ENCODE data around the gene HERC5. TPM values are rescaled to one million over a fixed set of nuclear protein-coding genes. Genes with fewer than 3 reads are reported as not detected.
A peak's percentile ranks its signal among the peaks of the same experiment; 100 is the strongest.

The HERC5 gene
- total RNA-seq, 1 donor = 1.4 TPM

DNA sequence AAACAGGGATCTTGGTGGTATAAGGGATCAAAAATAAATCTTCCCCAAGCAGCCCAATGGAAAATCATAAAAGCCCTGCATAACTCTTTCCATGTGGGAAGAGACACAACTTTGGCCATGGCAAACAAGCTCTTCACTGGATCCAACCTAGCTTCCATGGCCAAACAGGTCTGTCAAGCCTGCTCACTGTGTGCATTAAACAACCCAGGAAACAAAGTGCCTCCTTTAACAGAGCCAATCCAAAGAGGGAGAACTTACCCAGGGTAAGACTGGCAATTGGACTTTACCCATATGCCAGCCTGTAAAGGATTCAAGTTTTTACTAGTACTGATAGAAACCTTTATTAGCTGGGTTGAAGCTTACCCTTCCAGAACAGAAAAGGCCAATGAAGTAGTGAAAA is 7.6 kb upstream of the HERC5 start:
- no peak for DNase-seq (ENCODE audit: insufficient read length, low spot score, missing footprints)
- H3K36me3 ChIP-seq (ENCODE audit: insufficient read depth, low read length) = no peaks in the 10 kb centered on the region
- no peaks in the 10 kb centered on the region for H3K4me1 ChIP-seq (ENCODE audit: insufficient read depth, low read length)
- H3K79me2 ChIP-seq (ENCODE audit: insufficient read depth, low read length) = no peaks in the 10 kb centered on the region
- TF ChIP-seq, protein P1, sequence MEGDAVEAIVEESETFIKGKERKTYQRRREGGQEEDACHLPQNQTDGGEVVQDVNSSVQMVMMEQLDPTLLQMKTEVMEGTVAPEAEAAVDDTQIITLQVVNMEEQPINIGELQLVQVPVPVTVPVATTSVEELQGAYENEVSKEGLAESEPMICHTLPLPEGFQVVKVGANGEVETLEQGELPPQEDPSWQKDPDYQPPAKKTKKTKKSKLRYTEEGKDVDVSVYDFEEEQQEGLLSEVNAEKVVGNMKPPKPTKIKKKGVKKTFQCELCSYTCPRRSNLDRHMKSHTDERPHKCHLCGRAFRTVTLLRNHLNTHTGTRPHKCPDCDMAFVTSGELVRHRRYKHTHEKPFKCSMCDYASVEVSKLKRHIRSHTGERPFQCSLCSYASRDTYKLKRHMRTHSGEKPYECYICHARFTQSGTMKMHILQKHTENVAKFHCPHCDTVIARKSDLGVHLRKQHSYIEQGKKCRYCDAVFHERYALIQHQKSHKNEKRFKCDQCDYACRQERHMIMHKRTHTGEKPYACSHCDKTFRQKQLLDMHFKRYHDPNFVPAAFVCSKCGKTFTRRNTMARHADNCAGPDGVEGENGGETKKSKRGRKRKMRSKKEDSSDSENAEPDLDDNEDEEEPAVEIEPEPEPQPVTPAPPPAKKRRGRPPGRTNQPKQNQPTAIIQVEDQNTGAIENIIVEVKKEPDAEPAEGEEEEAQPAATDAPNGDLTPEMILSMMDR (IDR thresholded peaks at IDR 0.05; ENCODE audit: extremely low read depth, low read depth, low read length) = no peak
- H3K9me3 ChIP-seq (ENCODE audit: low read depth, low read length) = no peaks in the 10 kb centered on the region
- H3K27me3 ChIP-seq (ENCODE audit: insufficient read depth, low read length) = no peaks in the 10 kb centered on the region
- no peaks in the 10 kb centered on the region for H4K20me1 ChIP-seq (ENCODE audit: insufficient read depth, low read length)
- no peak overlapping the region for H3K4me2 ChIP-seq (ENCODE audit: insufficient read depth, low read length)
- H2AFZ ChIP-seq (ENCODE audit: low read length) = no peak overlapping the region
- H3K4me3 ChIP-seq (ENCODE audit: insufficient read depth, low read length) = no peak overlapping the region
- H3K27ac ChIP-seq (ENCODE audit: low read depth, low read length) = no peak overlapping the region

DNA sequence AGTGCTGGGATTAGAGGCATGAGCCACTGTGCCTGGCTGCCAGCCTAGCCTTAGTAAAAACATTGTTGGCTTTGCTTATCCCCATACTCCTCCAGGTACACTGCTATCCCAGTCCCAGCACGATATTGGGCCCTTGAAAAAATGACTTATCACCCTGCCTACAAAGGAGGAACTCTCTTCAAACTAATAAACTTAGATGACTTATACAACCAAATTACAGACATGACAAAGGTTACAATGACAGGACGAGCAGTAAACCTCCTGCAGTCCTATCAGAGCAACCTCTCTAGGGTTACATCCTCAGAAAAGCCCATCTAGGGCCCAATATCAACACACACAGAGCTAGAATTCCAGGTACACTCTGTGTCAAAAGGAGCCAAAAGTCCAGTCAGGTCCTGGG is 5.7 kb upstream of the HERC5 start:
- no peaks in the 10 kb centered on the region for H3K9me3 ChIP-seq (ENCODE audit: low read depth, low read length)

DNA sequence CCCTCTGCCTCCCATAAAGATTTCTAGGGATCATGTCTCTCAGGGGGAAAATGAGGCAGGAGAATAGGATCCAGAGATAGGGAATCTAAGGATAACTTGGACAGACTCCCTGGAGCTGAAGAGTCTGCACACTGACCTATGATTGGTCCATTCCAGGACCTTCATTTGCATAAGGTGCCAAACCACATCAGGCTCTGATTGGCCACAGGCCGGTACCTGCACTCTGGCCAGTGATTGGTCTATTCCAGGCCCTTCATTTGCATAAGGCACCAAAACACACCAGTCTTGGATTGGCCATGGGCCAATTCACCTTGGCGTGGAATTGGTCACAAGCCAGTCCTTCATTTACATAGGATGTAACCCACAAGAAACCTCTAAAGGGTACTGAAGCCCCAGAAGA is 4.0 kb upstream of the HERC5 start:
- Histone ChIP-seq H2AFZ (ENCODE audit: low read length) (no peak overlapping the region), H3K27ac (ENCODE audit: low read depth, low read length) (no peak overlapping the region), H3K27me3 (ENCODE audit: insufficient read depth, low read length) (peaks cover 13% of the 10 kb centered on the region), H3K79me2 (ENCODE audit: insufficient read depth, low read length) (no peaks in the 10 kb centered on the region), H3K4me2 (ENCODE audit: insufficient read depth, low read length) (no peak overlapping the region), H3K36me3 (ENCODE audit: insufficient read depth, low read length) (no peaks in the 10 kb centered on the region), H3K4me3 (ENCODE audit: insufficient read depth, low read length) (no peak overlapping the region), H3K9me3 (ENCODE audit: low read depth, low read length) (no peaks in the 10 kb centered on the region), H4K20me1 (ENCODE audit: insufficient read depth, low read length) (no peaks in the 10 kb centered on the region), H3K4me1 (ENCODE audit: insufficient read depth, low read length) (no peaks in the 10 kb centered on the region)
- no peak for DNase-seq (ENCODE audit: insufficient read length, low spot score, missing footprints)
- TF ChIP-seq, protein P1 (IDR thresholded peaks at IDR 0.05; ENCODE audit: extremely low read depth, low read depth, low read length) = no peak

More for the DNA sequence above, 5.7 kb upstream of the HERC5 start:
- no peak overlapping the region for H3K4me2 ChIP-seq (ENCODE audit: insufficient read depth, low read length)
- no peaks in the 10 kb centered on the region for H3K4me1 ChIP-seq (ENCODE audit: insufficient read depth, low read length)
- no peak overlapping the region for H2AFZ ChIP-seq (ENCODE audit: low read length)
- H3K36me3 ChIP-seq (ENCODE audit: insufficient read depth, low read length) = no peaks in the 10 kb centered on the region
- H3K27ac ChIP-seq (ENCODE audit: low read depth, low read length) = no peak overlapping the region
- TF ChIP-seq, protein P1 (IDR thresholded peaks at IDR 0.05; ENCODE audit: extremely low read depth, low read depth, low read length) = no peak
- H3K79me2 ChIP-seq (ENCODE audit: insufficient read depth, low read length) = no peaks in the 10 kb centered on the region
- H3K27me3 ChIP-seq (ENCODE audit: insufficient read depth, low read length) = no peaks in the 10 kb centered on the region
- H4K20me1 ChIP-seq (ENCODE audit: insufficient read depth, low read length) = no peaks in the 10 kb centered on the region
- no peak for DNase-seq (ENCODE audit: insufficient read length, low spot score, missing footprints)
- H3K4me3 ChIP-seq (ENCODE audit: insufficient read depth, low read length) = no peak overlapping the region

DNA sequence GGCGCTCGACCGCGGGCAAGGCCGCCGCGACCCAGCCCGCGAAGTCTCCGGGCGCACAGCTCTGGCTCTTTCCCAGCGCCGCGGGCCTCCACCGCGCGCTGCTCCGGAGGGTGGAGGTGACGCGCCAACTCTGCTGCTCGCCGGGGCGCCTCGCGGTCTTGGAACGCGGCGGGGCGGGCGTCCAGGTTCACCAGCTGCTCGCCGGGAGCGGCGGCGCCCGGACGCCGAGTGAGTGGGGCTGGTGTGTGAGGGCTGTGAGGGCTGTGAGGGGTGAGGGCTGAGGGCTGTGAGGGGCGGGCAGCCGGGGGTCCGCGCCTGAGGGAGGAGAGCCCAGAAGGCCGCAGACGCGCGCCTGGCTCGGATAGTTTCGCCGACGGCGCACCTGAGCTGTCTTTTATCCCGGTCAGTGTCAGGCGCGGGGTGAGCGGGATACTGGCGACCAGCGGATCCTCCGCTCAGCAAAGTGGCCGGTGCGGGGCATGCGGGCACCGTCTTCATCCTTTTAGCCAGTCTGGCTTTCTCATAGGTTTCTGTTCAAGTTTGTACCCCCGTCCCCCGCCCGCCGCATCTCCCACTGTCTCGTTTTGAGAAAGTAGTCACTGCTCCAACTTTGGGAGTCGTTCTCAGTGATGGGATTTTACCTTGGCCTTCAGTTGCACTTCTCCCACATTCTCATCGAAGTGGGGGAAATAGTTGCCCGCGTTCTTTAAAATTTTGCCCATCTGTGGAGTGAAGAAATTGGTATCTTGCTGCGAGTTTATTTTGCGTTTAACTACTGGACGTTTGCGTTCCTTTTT is 586 bp downstream of the HERC5 start:
- Histone ChIP-seq H3K4me3 (ENCODE audit: insufficient read depth, low read length) (peak overlapping the region; percentile 76), H3K27ac (ENCODE audit: low read depth, low read length) (no peak overlapping the region), H3K4me2 (ENCODE audit: insufficient read depth, low read length) (peak overlapping the region; percentile 87), H2AFZ (ENCODE audit: low read length) (peak overlapping the region; percentile 86), H3K36me3 (ENCODE audit: insufficient read depth, low read length) (no peaks in the 10 kb centered on the region), H3K79me2 (ENCODE audit: insufficient read depth, low read length) (no peaks in the 10 kb centered on the region), H3K9me3 (ENCODE audit: low read depth, low read length) (no peaks in the 10 kb centered on the region), H3K27me3 (ENCODE audit: insufficient read depth, low read length) (peaks cover 35% of the 10 kb centered on the region), H4K20me1 (ENCODE audit: insufficient read depth, low read length) (no peaks in the 10 kb centered on the region), H3K4me1 (ENCODE audit: insufficient read depth, low read length) (no peaks in the 10 kb centered on the region)
- TF ChIP-seq, protein P1 (IDR thresholded peaks at IDR 0.05; ENCODE audit: extremely low read depth, low read depth, low read length) = no peak
- no peak for DNase-seq (ENCODE audit: insufficient read length, low spot score, missing footprints)

Measured in osteoblast (primary cell).